Liver (tissue), 9 donors: ENCODE results near the gene LTBP4. TPM values are rescaled to one million over a fixed set of nuclear protein-coding genes. Genes with fewer than 3 reads are reported as not detected.

ENCODE experiments used
- DNase-seq: peaks from one replicate; pipeline ENCODE4 v3.0.0-alpha.2; 2017; ENCODE audit warnings: low spot score
- H3K27ac ChIP-seq, 2 donors: one replicate each; pipeline ENCODE4 v1.7.0; 2013; ENCODE audit warnings: inconsistent platforms in 2 of 2, low read length in 2 of 2, control low read depth in 1 of 2, low read depth in 1 of 2, mild to moderate bottlenecking in 1 of 2
- H3K27me3 ChIP-seq, 4 donors: one replicate each; pipeline versions ENCODE4 v1.6.1 to v1.7.0; 2013; ENCODE audit warnings: low read length in 3 of 4, inconsistent platforms in 1 of 4, mild to moderate bottlenecking in 1 of 4, moderate library complexity in 1 of 4; ENCODE audit not compliant: control insufficient read depth in 4 of 4, insufficient read depth in 4 of 4
- H3K36me3 ChIP-seq, 4 donors: one replicate each; pipeline versions ENCODE4 v1.6.1 to v1.7.0; 2013; ENCODE audit warnings: low read length in 3 of 4, mild to moderate bottlenecking in 3 of 4, low read depth in 1 of 4, moderate library complexity in 1 of 4; ENCODE audit not compliant: control insufficient read depth in 4 of 4, insufficient read depth in 3 of 4
- H3K4me1 ChIP-seq, 4 donors: one replicate each; pipeline versions ENCODE4 v1.6.1 to v1.7.0; 2013; ENCODE audit warnings: low read length in 3 of 4, mild to moderate bottlenecking in 3 of 4, moderate library complexity in 1 of 4; ENCODE audit not compliant: control insufficient read depth in 4 of 4, insufficient read depth in 4 of 4
- H3K4me3 ChIP-seq, 3 donors: one replicate each; pipeline versions ENCODE4 v1.6.1 to v1.7.0; 2013; ENCODE audit warnings: low read length in 3 of 3, control low read depth in 1 of 3, low read depth in 1 of 3, mild to moderate bottlenecking in 1 of 3
- H3K9ac ChIP-seq, 2 donors: one replicate each; pipeline ENCODE4 v1.7.0; 2013; ENCODE audit warnings: low read length in 2 of 2, mild to moderate bottlenecking in 2 of 2, moderate library complexity in 2 of 2, control low read depth in 1 of 2, low read depth in 1 of 2
- H3K9me3 ChIP-seq, 4 donors: one replicate each; pipeline versions ENCODE4 v1.6.1 to v1.7.0; 2013; ENCODE audit warnings: low read length in 3 of 4; ENCODE audit not compliant: control insufficient read depth in 4 of 4
- EGR1 ChIP-seq, 2 donors: IDR thresholded peaks; 2 replicates each; pipeline ENCODE4 v1.6.1; 2016 to 2018; ENCODE audit warnings: antibody characterized with exemption in 2 of 2, low read depth in 2 of 2
- FOXA1 ChIP-seq: IDR thresholded peaks from 2 replicates; pipeline ENCODE4 v1.6.1; 2016; ENCODE audit warnings: antibody characterized with exemption
- FOXA2 ChIP-seq: IDR thresholded peaks from 2 replicates; pipeline ENCODE4 v1.6.1; 2016; ENCODE audit warnings: antibody characterized with exemption
- GABPA ChIP-seq, 2 donors: IDR thresholded peaks in 1 of 2; conservative IDR thresholded peaks in 1 of 2; 2 replicates each; pipeline ENCODE4 v1.6.1; 2016; ENCODE audit warnings: antibody characterized with exemption in 2 of 2, mild to moderate bottlenecking in 1 of 2, moderate library complexity in 1 of 2
- HNF4A ChIP-seq, 2 donors: conservative IDR thresholded peaks; 2 replicates each; pipeline ENCODE4 v1.6.1; 2016; ENCODE audit warnings: antibody characterized with exemption in 2 of 2, mild to moderate bottlenecking in 2 of 2
- HNF4G ChIP-seq: IDR thresholded peaks from 2 replicates; pipeline ENCODE4 v1.6.1; 2016; ENCODE audit warnings: antibody characterized with exemption
- JUND ChIP-seq, 2 donors: IDR thresholded peaks; 2 replicates each; pipeline ENCODE4 v1.6.1; 2016; ENCODE audit warnings: antibody characterized with exemption in 2 of 2
- NR2F2 ChIP-seq: IDR thresholded peaks from 2 replicates; pipeline ENCODE4 v1.6.1; 2016; ENCODE audit warnings: antibody characterized with exemption
- RAD21 ChIP-seq, 2 donors: IDR thresholded peaks; 2 replicates each; pipeline ENCODE4 v1.6.1; 2016; ENCODE audit warnings: antibody characterized with exemption in 2 of 2, mild to moderate bottlenecking in 2 of 2
- RXRA ChIP-seq, 2 donors: IDR thresholded peaks; 2 replicates each; pipeline ENCODE4 v1.6.1; 2017 to 2018; ENCODE audit warnings: antibody characterized with exemption in 2 of 2, mild to moderate bottlenecking in 1 of 2
- SP1 ChIP-seq: IDR thresholded peaks from 2 replicates; pipeline ENCODE4 v1.6.1; 2018; ENCODE audit warnings: antibody characterized with exemption, mild to moderate bottlenecking
- TAF1 ChIP-seq: conservative IDR thresholded peaks from 2 replicates; pipeline ENCODE4 v1.6.1; 2016; ENCODE audit warnings: antibody characterized with exemption, mild to moderate bottlenecking
- YY1 ChIP-seq: IDR thresholded peaks from 2 replicates; pipeline ENCODE4 v1.6.1; 2016; ENCODE audit warnings: antibody characterized with exemption, mild to moderate bottlenecking
- WGBS: extraction: QIAGEN DNeasy Blood & Tissue Kit; methylation state at CpG from one replicate; pipeline ENCODE4 v1.1.7; 2013; 5-methylcytosine and 5-hydroxymethylcytosine counted together
- polyA plus RNA-seq, 2 donors: library from polyadenylated mRNA; stranded (reverse) in 1 of 2; unstranded in 1 of 2; fragments of 200-250 nt in 1 of 2; fragments of >200 nt in 1 of 2; fragmentation: Nextera tagmentation in 1 of 2; extraction: Ambion mirVana in 1 of 2; gene quantifications; one replicate each; pipeline versions ENCODE4 v1.2.1 to v1.2.3, GENCODE V29; 2013 to 2015
- total RNA-seq, 2 donors: library from RNA; depleted of rRNA; stranded (reverse); fragments of >200 nt; gene quantifications; one replicate each; pipeline ENCODE4 v1.2.3, GENCODE V29; 2014
- TF ChIP-seq, protein P1 (sequence below): IDR thresholded peaks from 2 replicates; pipeline ENCODE4 v1.6.1; 2016; ENCODE audit warnings: antibody characterized with exemption, mild to moderate bottlenecking
- TF ChIP-seq, protein P2 (sequence below): IDR thresholded peaks from 2 replicates; pipeline ENCODE4 v1.6.1; 2016; ENCODE audit warnings: antibody characterized with exemption
- TF ChIP-seq, protein P3 (sequence below): IDR thresholded peaks from 2 replicates; pipeline ENCODE4 v1.6.1; 2016; ENCODE audit warnings: antibody characterized with exemption
- TF ChIP-seq, protein P4 (sequence below): fragments of 150-350 bp; IDR thresholded peaks from 2 replicates; pipeline ENCODE4 v1.5.1; 2017; ENCODE audit warnings: improper control_type of control experiment, low read depth, low read length; ENCODE audit not compliant: missing input control
- TF ChIP-seq, protein P5 (sequence below): IDR thresholded peaks from 2 replicates; pipeline ENCODE4 v1.6.1; 2016; ENCODE audit warnings: antibody characterized with exemption
- donor health status: healthy.
- donor health status: healthy.
- donor health status: healthy.
- donor health status: healthy.
- donor health status: healthy.

Gene LTBP4
- total and polyA plus RNA-seq, 4 donors = 9.6 to 28.7 (median 17.8) TPM

DNA sequence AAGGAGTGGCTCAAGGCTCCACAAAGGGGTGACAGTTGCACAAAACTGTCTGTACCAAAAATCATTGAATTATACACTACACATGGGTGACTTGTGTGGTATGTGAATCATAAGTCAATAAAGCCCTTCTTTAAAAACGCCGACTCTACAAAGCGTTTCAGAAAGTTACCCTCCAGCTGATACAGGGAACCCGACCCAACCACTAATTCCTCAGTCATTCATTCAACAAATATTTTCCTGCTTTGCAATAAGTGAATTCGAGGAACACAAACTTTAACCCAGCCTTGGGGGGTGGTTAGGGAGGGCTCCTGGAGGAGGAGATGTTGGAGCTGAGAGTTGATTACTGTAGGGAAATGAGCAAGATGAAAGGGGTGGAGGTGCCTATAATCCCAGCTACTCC is 32.0 kb downstream of the LTBP4 start:
- Histone ChIP-seq H3K27ac (no peak overlapping the region), H3K9ac (no peak overlapping the region), H3K27me3 (no peaks in the 10 kb centered on the region), H3K4me1 (no peaks in the 10 kb centered on the region), H3K36me3 (no peaks in the 10 kb centered on the region), H3K9me3 (no peaks in the 10 kb centered on the region), H3K4me3 (no peak overlapping the region)
- no peak for DNase-seq
- 89% methylated on average over 5 of the region's 5 CpGs for WGBS
- TF ChIP-seq FOXA2 (no peak), FOXA1 (no peak), RAD21 (IDR thresholded peaks at IDR 0.05) (no peak), HNF4G (no peak), JUND (IDR thresholded peaks at IDR 0.05) (no peak), NR2F2 (no peak), RXRA (IDR thresholded peaks at IDR 0.05) (no peak), HNF4A (conservative IDR thresholded peaks at IDR 0.05) (no peak), YY1 (no peak), GABPA (IDR thresholded peaks at IDR 0.05 in 1 of 2, conservative IDR thresholded peaks at IDR 0.05 in 1 of 2) (no peak), TAF1 (no peak), EGR1 (IDR thresholded peaks at IDR 0.05; ENCODE audit: low read depth in 2 of 2) (no peak), SP1 (no peak)
- TF ChIP-seq, protein P1, sequence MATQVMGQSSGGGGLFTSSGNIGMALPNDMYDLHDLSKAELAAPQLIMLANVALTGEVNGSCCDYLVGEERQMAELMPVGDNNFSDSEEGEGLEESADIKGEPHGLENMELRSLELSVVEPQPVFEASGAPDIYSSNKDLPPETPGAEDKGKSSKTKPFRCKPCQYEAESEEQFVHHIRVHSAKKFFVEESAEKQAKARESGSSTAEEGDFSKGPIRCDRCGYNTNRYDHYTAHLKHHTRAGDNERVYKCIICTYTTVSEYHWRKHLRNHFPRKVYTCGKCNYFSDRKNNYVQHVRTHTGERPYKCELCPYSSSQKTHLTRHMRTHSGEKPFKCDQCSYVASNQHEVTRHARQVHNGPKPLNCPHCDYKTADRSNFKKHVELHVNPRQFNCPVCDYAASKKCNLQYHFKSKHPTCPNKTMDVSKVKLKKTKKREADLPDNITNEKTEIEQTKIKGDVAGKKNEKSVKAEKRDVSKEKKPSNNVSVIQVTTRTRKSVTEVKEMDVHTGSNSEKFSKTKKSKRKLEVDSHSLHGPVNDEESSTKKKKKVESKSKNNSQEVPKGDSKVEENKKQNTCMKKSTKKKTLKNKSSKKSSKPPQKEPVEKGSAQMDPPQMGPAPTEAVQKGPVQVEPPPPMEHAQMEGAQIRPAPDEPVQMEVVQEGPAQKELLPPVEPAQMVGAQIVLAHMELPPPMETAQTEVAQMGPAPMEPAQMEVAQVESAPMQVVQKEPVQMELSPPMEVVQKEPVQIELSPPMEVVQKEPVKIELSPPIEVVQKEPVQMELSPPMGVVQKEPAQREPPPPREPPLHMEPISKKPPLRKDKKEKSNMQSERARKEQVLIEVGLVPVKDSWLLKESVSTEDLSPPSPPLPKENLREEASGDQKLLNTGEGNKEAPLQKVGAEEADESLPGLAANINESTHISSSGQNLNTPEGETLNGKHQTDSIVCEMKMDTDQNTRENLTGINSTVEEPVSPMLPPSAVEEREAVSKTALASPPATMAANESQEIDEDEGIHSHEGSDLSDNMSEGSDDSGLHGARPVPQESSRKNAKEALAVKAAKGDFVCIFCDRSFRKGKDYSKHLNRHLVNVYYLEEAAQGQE = no peak
- TF ChIP-seq, protein P2, sequence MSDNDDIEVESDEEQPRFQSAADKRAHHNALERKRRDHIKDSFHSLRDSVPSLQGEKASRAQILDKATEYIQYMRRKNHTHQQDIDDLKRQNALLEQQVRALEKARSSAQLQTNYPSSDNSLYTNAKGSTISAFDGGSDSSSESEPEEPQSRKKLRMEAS = no peak
- TF ChIP-seq, protein P3, sequence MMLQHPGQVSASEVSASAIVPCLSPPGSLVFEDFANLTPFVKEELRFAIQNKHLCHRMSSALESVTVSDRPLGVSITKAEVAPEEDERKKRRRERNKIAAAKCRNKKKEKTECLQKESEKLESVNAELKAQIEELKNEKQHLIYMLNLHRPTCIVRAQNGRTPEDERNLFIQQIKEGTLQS = no peak
- TF ChIP-seq, protein P4, sequence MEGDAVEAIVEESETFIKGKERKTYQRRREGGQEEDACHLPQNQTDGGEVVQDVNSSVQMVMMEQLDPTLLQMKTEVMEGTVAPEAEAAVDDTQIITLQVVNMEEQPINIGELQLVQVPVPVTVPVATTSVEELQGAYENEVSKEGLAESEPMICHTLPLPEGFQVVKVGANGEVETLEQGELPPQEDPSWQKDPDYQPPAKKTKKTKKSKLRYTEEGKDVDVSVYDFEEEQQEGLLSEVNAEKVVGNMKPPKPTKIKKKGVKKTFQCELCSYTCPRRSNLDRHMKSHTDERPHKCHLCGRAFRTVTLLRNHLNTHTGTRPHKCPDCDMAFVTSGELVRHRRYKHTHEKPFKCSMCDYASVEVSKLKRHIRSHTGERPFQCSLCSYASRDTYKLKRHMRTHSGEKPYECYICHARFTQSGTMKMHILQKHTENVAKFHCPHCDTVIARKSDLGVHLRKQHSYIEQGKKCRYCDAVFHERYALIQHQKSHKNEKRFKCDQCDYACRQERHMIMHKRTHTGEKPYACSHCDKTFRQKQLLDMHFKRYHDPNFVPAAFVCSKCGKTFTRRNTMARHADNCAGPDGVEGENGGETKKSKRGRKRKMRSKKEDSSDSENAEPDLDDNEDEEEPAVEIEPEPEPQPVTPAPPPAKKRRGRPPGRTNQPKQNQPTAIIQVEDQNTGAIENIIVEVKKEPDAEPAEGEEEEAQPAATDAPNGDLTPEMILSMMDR = no peak
- TF ChIP-seq, protein P5, sequence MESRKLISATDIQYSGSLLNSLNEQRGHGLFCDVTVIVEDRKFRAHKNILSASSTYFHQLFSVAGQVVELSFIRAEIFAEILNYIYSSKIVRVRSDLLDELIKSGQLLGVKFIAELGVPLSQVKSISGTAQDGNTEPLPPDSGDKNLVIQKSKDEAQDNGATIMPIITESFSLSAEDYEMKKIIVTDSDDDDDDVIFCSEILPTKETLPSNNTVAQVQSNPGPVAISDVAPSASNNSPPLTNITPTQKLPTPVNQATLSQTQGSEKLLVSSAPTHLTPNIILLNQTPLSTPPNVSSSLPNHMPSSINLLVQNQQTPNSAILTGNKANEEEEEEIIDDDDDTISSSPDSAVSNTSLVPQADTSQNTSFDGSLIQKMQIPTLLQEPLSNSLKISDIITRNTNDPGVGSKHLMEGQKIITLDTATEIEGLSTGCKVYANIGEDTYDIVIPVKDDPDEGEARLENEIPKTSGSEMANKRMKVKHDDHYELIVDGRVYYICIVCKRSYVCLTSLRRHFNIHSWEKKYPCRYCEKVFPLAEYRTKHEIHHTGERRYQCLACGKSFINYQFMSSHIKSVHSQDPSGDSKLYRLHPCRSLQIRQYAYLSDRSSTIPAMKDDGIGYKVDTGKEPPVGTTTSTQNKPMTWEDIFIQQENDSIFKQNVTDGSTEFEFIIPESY = no peak

DNA sequence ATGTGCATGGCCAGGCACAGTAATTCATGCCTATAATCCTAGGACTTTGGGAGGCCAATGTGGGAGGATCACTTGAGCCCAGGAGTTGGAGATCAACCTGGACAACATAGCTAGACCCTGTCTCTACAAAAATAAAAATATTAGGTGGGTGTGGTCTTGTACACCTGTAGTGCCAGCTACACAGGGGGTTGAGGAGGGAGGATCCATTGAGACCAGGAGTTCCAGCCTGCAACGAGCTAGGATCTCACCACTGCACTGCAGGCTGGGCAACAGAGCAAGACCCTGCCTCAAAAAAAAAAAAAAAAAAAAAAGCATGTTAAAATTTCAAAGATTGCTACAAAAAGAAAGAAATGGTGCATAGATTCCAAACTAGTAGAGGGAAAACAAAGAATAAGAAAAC is 37.2 kb downstream of the LTBP4 start:
- 51% methylated on average over 1 of the region's 1 CpG for WGBS
- no peak for DNase-seq
- Histone ChIP-seq H3K9me3 (no peaks in the 10 kb centered on the region), H3K36me3 (no peaks in the 10 kb centered on the region), H3K9ac (no peak overlapping the region), H3K4me3 (no peak overlapping the region), H3K27me3 (no peaks in the 10 kb centered on the region), H3K4me1 (no peaks in the 10 kb centered on the region), H3K27ac (no peak overlapping the region)
- TF ChIP-seq HNF4A (conservative IDR thresholded peaks at IDR 0.05) (no peak), SP1 (no peak), HNF4G (no peak), RXRA (IDR thresholded peaks at IDR 0.05) (no peak), RAD21 (IDR thresholded peaks at IDR 0.05) (no peak), TAF1 (no peak), GABPA (IDR thresholded peaks at IDR 0.05 in 1 of 2, conservative IDR thresholded peaks at IDR 0.05 in 1 of 2) (no peak), YY1 (no peak), FOXA1 (no peak), NR2F2 (no peak), FOXA2 (no peak)
- TF ChIP-seq, protein P4 = no peak
- TF ChIP-seq, protein P5 = no peak
- TF ChIP-seq, protein P2 = no peak
- TF ChIP-seq, protein P3 = no peak
